ENCODE data around the gene SELPLG. TPM values are rescaled to one million over a fixed set of nuclear protein-coding genes. Genes with fewer than 3 reads are reported as not detected.

The SELPLG gene
- total RNA-seq, 4 donors from 2014 or later, result 3.6 to 12.4 (median 5.5) TPM

DNA sequence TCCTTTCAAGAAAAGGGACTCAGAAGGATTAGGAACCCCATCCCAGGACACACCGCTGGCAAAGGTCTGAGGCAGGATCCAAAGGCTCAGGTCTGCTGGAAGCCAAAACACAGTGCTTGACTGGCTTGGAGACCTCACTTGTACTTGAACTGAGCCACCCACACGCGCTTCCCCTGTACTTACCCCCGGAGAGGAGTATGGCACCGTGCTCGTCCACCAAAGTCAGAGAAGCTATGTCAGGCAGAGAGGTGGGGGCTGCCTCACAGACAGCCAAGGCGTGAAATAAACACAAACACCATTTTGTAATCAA is 11.1 kb upstream of the SELPLG start:
- peaks cover 1 to 91% (median 14%) of the 10 kb centered on the region in 3 donors for H3K4me1 ChIP-seq
- peak overlapping the region; percentile 25 to 70 (median 69) for H3K27ac ChIP-seq
- no peak for TF ChIP-seq CTCF (IDR thresholded peaks at IDR 0.05)
- TF ChIP-seq EP300 (IDR thresholded peaks at IDR 0.05), result no peak
- TF ChIP-seq POLR2AphosphoS5 (IDR thresholded peaks at IDR 0.05), result no peak
- TF ChIP-seq POLR2A (IDR thresholded peaks at IDR 0.05), result no peak
- H3K4me3 ChIP-seq, result no peak overlapping the region
- no peak for ATAC-seq
- H3K27me3 ChIP-seq, result no peaks in the 10 kb centered on the region
- 81 to 100% methylated on average over 3 to 6 of the region's 7 CpGs for WGBS, 2 donors (ENCODE audit: low coverage in 1 of 2)
- no peaks in the 10 kb centered on the region for H3K9me3 ChIP-seq
- H3K36me3 ChIP-seq, result peaks cover 0 to 50% of the 10 kb centered on the region in 2 donors

GRCh38 chr12:108643941-108644810 is 10.5 kb upstream of the SELPLG start:
- peaks cover 0 to 87% (median 10%) of the 10 kb centered on the region in 3 donors for H3K4me1 ChIP-seq
- TF ChIP-seq POLR2AphosphoS5 (IDR thresholded peaks at IDR 0.05) (peak; percentile 70), POLR2A (IDR thresholded peaks at IDR 0.05) (no peak), EP300 (IDR thresholded peaks at IDR 0.05) (no peak), CTCF (IDR thresholded peaks at IDR 0.05) (no peak)
- H3K27me3 ChIP-seq, result no peaks in the 10 kb centered on the region
- peak; percentile 78 for ATAC-seq
- H3K4me3 ChIP-seq, result no peak overlapping the region
- peak overlapping the region; percentile 25 to 70 (median 69) for H3K27ac ChIP-seq
- H3K9me3 ChIP-seq, result no peaks in the 10 kb centered on the region
- peaks cover 0 to 45% of the 10 kb centered on the region in 2 donors for H3K36me3 ChIP-seq
- WGBS, 2 donors (ENCODE audit: low coverage in 1 of 2), result 59 to 70% methylated on average over 8 to 12 of the region's 18 CpGs

GRCh38 chr12:108642899-108643654 is 9.4 kb upstream of the SELPLG start:
- WGBS, 2 donors (ENCODE audit: low coverage in 1 of 2), result 80 to 81% methylated on average over 1 of the region's 1 CpG
- Histone ChIP-seq H3K9me3 (no peaks in the 10 kb centered on the region), H3K4me3 (no peak overlapping the region), H3K4me1 (peaks cover 0 to 87% (median 17%) of the 10 kb centered on the region in 3 donors), H3K27ac (peak overlapping the region in 3 of 4 donors; percentile 68 to 70 (median 70)), H3K27me3 (no peaks in the 10 kb centered on the region), H3K36me3 (peaks cover 0 to 34% of the 10 kb centered on the region in 2 donors)
- TF ChIP-seq POLR2A (IDR thresholded peaks at IDR 0.05) (no peak), EP300 (IDR thresholded peaks at IDR 0.05) (no peak), CTCF (IDR thresholded peaks at IDR 0.05) (no peak), POLR2AphosphoS5 (IDR thresholded peaks at IDR 0.05) (no peak)
- ATAC-seq, result no peak

- Histone ChIP-seq H3K4me3 (no peak overlapping the region), H3K27ac (peak overlapping the region in 3 of 4 donors; percentile 36 to 72 (median 53)), H3K27me3 (no peaks in the 10 kb centered on the region), H3K9me3 (no peaks in the 10 kb centered on the region), H3K36me3 (peaks cover 0 to 27% of the 10 kb centered on the region in 2 donors), H3K4me1 (peaks cover 0 to 87% (median 23%) of the 10 kb centered on the region in 3 donors)
- TF ChIP-seq EP300 (IDR thresholded peaks at IDR 0.05) (no peak), CTCF (IDR thresholded peaks at IDR 0.05) (no peak), POLR2A (IDR thresholded peaks at IDR 0.05) (no peak), POLR2AphosphoS5 (IDR thresholded peaks at IDR 0.05) (no peak)
- WGBS, 2 donors (ENCODE audit: low coverage in 1 of 2), result 64% methylated on average over 6 to 7 of the region's 16 CpGs
- ATAC-seq, result no peak
These were observed 8.7 kb upstream of the SELPLG start for GRCh38 chr12:108642269-108642870.

All from gastroesophageal sphincter (tissue), 4 donors.